HUDEP-2 (cell line): Measurements from ENCODE around the gene MAT1A.

ENCODE experiments used
- DNase-seq, 76 experiments: peaks; one replicate each; lab custom pipeline; 2025; ENCODE audit not compliant: unreplicated experiment in 76 of 76; lab: John Stamatoyannopoulos, UW

MAT1A gene

GRCh38 chr10:80283536-80284199, 5.8 kb downstream of the MAT1A start:
- no peak for DNase-seq

DNA sequence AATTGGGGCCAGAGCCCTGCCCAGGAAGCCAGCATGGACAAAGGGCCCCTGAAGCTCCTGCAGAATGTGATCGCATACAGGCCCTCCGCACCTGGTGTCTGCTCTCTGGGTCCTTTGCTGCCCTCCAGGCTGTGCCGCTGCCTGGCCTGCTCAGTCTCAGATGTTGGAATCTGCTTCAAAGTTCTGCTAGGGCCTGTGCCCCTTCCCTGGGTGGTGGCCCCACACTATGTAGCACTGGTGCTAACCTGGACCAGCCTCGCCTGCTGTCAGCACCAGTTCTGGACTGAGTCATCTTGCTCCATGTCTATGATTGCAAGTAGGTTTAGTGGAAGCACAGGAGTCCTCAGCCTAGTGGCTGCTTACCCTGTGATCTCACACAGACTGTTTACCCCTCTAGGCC, 6.3 kb downstream of the MAT1A start:
- DNase-seq = no peak

- no peak for DNase-seq
Observed at GRCh38 chr10:80281784-80282765, 7.4 kb downstream of the MAT1A start.

- DNase-seq = no peak
Observed at GRCh38 chr10:80281292-80281691, 8.2 kb downstream of the MAT1A start.

DNA sequence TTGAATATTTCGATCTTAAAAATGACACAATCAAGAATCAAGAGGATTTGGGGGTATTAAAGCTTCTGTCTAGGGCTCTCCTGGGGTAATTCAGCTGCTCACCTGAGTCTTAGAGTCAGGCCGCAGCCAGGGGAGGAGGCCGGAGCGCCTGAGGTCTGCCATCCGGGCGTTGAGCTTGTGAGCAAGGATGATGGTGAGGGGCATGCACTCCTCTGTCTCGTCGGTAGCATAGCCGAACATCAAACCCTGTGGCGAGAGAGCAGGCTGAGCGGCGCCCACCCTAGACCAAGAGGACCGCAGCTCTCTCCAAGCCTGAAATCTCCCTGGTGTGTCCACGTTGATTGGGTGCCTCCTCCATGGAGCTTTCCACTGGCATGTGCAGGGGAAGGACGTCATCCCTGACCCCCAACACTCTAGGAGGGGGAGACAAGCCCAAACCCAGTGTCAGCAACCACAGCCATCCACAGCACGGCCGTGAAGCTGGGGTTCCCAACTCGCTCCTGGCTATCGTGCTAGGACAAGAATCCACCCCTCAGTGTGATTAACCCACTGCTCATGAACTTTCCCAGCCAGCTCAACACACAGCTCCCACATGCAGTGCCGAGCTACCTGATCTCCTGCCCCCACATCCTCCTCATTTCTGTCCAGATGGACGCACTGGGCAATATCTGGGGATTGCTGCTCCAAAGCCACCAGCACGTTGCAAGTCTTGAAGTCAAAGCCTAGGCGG, 9.2 kb downstream of the MAT1A start:
- no peak for DNase-seq

DNA sequence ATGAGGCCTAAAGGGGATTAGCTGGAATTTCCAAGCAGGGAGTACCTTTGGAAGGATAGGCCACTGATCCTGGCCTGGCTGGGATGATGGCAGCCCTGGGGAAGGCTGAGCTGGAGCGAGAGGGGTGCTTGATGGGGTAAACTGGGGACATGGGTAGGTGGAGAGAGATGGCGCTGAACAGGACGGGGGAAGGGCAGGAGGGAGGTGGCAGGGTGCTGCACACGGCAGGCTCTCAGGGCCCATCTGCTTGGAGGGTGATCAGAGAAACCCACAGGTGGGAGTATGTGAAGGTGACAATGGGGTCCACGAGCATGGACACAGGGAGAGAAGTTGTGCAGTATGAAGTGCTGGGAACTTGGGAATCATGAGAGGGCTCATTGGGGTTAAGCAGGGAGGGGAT, 10.3 kb downstream of the MAT1A start:
- DNase-seq = no peak

DNA sequence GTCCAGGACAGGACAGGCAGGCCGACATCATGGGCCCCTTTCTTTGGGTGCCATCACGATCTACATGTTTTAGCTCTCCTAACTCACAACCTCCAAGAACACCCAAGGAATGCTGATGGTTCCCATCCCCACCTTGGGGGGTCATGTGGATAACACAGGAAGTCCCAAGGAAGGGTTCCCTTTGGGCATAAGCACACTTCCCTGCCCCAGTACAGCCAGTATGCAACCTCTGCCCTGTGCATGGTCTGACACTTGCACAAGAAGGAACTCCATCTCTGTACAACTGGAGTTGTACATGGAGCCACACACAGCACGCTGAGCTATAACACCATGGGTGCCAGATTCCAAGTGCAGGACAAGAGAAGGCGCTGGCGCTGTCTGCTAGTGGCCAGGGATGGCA, 11.0 kb downstream of the MAT1A start:
- DNase-seq = no peak

DNA sequence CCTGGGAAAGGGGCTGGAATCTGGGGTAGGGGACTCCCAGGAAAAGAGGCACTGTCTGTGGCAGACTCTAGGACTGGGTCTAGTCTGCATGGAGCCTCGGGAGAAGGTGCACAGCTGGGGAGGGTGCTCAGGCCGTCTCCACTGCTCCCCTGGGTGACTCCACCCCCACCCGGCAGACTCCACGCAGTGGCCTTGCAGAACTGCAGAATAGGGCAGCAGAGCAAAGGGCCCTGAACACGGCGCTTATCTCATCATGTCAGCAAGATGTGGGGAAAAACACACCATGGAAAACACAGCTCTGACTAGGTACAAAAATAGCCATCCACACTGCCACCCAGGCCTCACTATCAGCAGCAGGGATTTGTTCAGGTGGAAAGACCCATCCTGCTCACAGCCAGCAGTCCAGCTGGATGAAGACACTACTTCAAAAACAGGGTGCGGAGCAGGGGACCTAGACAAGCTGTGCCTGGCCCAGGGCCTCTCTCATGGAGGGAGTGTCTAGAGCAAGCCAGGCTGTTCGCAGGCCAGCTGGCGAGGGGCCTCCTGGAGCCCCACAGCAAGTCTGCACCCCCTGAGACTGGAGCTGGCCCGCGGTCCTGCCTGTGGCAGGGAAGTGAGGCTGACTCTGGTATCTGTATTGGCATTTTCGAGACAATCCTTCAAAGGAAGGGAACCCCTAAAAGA, 11.7 kb downstream of the MAT1A start:
- no peak for DNase-seq

DNA sequence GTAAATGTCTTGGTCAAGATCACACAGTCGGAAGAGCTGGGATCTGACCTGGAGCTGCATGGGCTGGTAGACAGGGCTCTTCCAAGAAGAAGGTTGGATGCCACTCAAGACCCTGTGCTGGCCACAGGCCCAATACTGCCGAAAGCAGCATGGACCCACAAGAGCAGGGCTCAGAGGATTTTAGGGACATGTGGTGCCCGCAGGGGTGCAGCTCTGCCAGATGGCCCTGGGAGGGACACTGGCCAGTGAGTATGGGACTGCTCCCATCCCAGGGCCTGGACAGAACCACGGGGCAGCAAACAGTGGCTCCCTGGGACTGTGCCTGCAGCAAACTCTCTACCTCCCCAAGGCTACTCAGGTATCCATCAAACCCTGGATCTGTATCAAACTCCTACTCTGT, 12.4 kb downstream of the MAT1A start:
- no peak for DNase-seq

- DNase-seq = no peak
Observed at GRCh38 chr10:80276335-80276734, 13.1 kb downstream of the MAT1A start.

DNA sequence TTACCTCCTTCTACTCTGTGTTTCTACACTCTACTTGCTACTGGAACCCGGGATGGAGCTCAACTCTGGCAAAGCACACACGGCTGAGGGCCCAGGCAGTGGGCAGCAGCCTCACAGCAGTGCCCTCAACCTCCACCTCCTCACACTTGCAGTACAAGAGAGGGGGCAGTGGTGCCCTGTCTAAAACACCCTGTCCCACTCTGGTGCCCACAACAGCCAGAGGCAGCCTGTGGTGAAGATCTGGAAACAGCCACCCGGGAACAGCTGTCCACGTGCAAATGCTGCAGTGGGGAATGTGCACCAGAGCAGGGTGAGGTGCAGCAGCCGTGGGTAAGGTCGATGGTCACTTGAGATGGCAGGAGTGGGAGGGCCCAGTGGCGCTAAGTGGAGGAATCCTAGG, 13.7 kb downstream of the MAT1A start:
- no peak for DNase-seq

DNA sequence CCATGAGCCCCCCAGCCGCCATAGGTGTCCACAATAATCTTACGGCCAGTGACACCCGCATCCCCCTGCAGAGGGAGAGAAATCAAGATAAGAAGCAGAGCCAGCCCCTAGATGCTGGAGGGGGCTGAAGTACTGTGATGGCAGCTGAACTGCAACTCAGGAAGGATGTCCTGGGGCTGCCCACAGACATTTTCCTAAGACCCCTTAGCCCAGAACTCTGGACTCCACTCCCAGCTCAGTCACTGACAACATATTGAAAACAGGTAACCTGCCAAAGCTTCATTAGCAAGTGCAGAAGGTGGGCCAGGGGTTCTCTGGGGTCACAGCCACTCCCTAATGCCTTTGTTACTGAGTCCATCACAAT, 14.3 kb downstream of the MAT1A start:
- no peak for DNase-seq

DNA sequence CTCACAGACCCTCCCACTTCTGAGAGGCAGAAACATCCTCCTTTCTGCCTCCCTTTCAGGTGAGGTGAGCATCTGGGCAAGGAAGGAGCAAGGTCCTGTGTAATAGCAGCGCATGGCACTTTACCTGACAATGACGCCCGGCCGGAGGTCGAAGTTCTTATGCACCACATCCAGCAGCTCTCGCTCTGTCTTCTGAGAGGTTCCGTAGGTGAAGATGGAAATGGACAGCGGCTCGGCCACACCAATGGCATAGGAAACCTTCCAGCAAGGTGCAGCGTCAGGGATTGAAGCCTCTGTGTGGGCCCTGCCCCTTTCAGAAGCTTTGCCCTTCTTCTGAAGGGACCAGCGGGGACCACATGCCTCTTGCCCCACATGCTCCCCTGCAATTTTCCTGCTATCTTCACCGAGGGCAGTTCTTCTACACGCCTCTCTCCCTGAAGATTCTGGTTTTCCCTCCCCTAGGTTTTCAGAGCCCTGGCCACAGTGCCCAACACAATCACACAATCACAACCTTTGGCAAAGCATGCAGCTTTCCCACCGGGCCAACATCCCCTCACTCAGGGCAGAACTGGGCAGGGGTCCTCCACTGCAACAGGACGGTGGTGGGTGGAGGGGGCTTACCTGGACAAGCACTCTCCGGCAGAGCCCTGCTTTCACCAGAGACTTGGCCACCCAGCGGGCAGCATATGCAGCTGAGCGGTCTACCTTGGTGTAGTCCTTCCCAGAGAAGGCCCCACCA, 14.9 kb downstream of the MAT1A start:
- no peak for DNase-seq

DNA sequence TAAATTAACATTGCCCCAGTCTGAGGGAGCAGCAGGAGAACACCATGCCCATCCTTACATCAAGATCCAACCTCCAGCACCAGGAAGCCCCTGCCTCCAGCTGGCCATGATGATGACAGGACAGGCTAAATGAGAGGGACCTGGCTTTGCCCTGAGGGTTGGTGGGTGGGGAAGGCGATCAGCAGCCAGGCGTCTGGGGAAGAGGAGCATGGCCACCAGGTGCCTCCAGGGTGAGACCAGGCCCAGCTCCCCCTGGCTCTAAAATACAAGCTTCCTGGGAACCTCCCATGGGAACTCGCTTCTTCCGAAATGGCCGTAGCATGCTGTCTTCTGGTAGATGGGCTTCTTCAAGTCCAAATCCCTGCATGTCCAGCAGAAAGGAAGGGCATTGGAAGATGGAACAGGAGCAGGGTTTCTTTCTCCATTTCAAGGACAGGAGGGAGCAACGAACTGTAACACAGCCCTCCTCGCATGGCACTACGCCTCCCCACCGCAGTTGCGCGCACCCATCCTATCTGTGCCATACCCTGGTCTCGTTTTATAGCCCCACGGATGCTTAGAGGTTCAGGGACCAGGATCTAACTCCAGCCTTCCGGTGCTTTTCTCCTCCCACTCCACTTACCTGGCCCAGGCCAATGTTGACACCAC, 15.8 kb downstream of the MAT1A start:
- no peak for DNase-seq

GRCh38 chr10:80272793-80273522, 16.5 kb downstream of the MAT1A start:
- peak in 8 of 76 experiments; percentile 3 to 28 (median 12) for DNase-seq

GRCh38 chr10:80271416-80271815, 18.0 kb downstream of the MAT1A start:
- DNase-seq = no peak

DNA sequence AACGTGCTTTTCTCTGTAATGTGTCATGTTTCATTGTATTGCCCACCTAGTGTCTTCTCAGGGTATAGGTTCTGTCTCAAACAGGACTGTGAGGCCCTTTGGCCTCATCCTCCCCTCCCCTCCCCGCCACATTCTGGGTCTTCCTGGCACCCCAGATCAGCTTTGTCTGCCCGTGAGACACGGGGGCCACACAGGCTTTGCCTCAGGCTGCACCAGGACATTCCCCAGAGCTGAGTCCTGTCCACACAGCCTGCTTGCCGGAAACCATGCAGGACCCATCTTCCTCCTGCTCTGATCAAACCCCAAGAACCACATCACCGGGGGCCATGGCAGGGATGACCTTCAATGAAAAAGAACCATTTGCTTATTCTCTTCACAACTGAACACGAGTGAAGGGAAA, 18.6 kb downstream of the MAT1A start:
- no peak for DNase-seq

GRCh38 chr10:80268938-80269588, 20.4 kb downstream of the MAT1A start:
- no peak for DNase-seq

DNA sequence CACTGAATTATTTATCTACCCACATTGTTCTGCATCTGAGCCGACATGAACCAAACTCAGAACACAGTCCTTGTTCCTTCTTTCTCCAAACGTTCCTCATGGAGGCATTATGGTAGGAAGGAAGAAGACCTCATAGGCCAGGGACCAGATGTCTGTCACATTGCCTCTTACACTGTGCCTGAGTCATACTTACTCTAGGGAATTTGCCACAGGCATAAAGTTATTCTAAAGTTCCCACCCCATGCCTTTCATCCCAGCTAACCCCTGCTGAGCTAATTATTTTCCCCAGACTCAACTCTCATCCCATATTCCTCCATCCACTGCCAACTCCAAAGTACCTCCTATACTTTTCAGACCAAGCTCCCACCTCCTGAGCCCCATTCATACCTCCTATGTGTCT, 21.2 kb downstream of the MAT1A start:
- no peak for DNase-seq
